ENCODE data around the gene E2F6.
A peak's percentile ranks its signal among the peaks of the same experiment; 100 is the strongest.

The E2F6 gene

DNA sequence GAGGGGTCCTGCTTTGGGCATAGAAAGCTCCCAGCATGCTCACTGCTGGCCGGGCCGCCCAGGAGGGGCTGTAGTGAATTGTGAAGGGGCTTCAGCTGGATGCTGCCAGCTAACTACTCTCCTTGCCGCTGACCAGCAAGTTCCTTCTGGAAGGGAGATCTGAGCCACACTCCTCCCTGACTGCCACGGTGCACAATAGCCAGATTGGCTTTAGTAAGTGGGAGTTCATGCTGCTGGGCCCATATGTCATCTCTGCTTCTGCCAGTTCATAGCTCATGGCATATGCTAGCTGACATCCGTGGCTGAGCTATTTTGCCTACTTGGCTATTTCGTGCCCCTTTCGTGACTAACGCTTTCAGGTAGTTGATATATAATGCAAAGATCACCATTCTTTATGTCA, 69.9 kb downstream of the E2F6 start:
- H3K23ac ChIP-seq (ENCODE audit: low read depth, low read length, poor library complexity): no peak overlapping the region
- no peak overlapping the region for H2AFZ ChIP-seq (ENCODE audit: low read length)
- H4K91ac ChIP-seq (ENCODE audit: low read depth, low read length, poor library complexity): no peak overlapping the region
- no peak overlapping the region for H2BK12ac ChIP-seq (ENCODE audit: low read length)
- H2BK15ac ChIP-seq (ENCODE audit: low read length): no peak overlapping the region
- no peak overlapping the region for H2BK5ac ChIP-seq (ENCODE audit: low read length)
- no peaks in the 10 kb centered on the region for H3K36me3 ChIP-seq (replicated peaks in 1 of 2; ENCODE audit: control insufficient read depth in 2 of 2, insufficient read depth in 2 of 2, low read length in 2 of 2)
- DNase-seq (ENCODE audit: low spot score): no peak
- no peaks in the 10 kb centered on the region for H3K79me1 ChIP-seq (ENCODE audit: low read depth, low read length)
- no peaks in the 10 kb centered on the region for H3K27me3 ChIP-seq (ENCODE audit: control insufficient read depth in 3 of 3, insufficient read depth in 3 of 3, low read depth in 1 of 3, low read length in 3 of 3)
- H3K9me3 ChIP-seq (replicated peaks in 1 of 2; ENCODE audit: control insufficient read depth in 2 of 2, insufficient read depth in 1 of 2, low read depth in 1 of 2, low read length in 2 of 2): no peaks in the 10 kb centered on the region
- no peak overlapping the region for H3K4me3 ChIP-seq (ENCODE audit: low read length in 2 of 2)
- no peak overlapping the region for H3K27ac ChIP-seq (replicated peaks; ENCODE audit: low read length)
- no peak overlapping the region for H2AK5ac ChIP-seq (ENCODE audit: low read depth, low read length)
- no peak overlapping the region for H3K14ac ChIP-seq (ENCODE audit: low read length)
- no peak overlapping the region for H3K9ac ChIP-seq (ENCODE audit: low read depth, low read length, poor library complexity)
- WGBS, 2 donors (ENCODE audit: extremely low coverage in 2 of 2, insufficient read length in 2 of 2, insufficient replicate concordance in 1 of 2): no CpG with 5 or more reads among the region's 8 CpGs
- H2BK120ac ChIP-seq (ENCODE audit: low read depth, low read length): no peak overlapping the region
- H3K4ac ChIP-seq (ENCODE audit: low read length): no peak overlapping the region
- no peak overlapping the region for H3K4me2 ChIP-seq (ENCODE audit: insufficient read depth, low read length, poor library complexity, severe bottlenecking)
- no peak overlapping the region for H3K18ac ChIP-seq (ENCODE audit: low read length)
- H4K8ac ChIP-seq (ENCODE audit: low read depth, low read length): no peak overlapping the region
- H3K4me1 ChIP-seq (ENCODE audit: control insufficient read depth in 2 of 2, insufficient read depth in 1 of 2, low read depth in 1 of 2, low read length in 2 of 2): peaks cover 10 to 16% of the 10 kb centered on the region in 2 donors

DNA sequence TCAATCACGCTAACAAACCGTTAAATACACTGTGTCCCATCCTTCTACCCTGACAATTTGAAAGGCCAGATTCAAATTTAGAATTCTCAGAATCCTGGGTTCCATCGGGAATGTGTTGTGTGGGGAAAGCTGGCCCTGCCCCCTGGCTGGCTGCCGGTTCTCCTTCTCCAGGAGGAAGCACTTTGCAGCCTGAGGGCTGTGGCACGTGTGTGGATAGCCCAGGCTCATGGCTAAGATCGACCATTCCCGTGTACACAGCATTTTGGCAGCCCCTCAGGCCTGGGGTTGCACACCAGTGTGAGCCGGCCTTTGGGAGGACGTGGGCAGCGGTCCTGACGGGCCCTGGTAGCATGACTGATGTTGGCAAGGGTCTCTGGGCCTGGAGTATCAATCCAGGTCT, 70.6 kb downstream of the E2F6 start:
- Histone ChIP-seq H3K27me3 (ENCODE audit: control insufficient read depth in 3 of 3, insufficient read depth in 3 of 3, low read depth in 1 of 3, low read length in 3 of 3) (no peaks in the 10 kb centered on the region), H3K18ac (ENCODE audit: low read length) (peak overlapping the region; percentile 20), H2BK15ac (ENCODE audit: low read length) (no peak overlapping the region), H2BK5ac (ENCODE audit: low read length) (no peak overlapping the region), H4K8ac (ENCODE audit: low read depth, low read length) (no peak overlapping the region), H2AFZ (ENCODE audit: low read length) (peak overlapping the region; percentile 63), H3K4me2 (ENCODE audit: insufficient read depth, low read length, poor library complexity, severe bottlenecking) (no peak overlapping the region), H2BK12ac (ENCODE audit: low read length) (no peak overlapping the region), H3K4me3 (ENCODE audit: low read length in 2 of 2) (no peak overlapping the region), H2AK5ac (ENCODE audit: low read depth, low read length) (no peak overlapping the region), H3K79me1 (ENCODE audit: low read depth, low read length) (no peaks in the 10 kb centered on the region), H4K91ac (ENCODE audit: low read depth, low read length, poor library complexity) (no peak overlapping the region), H3K23ac (ENCODE audit: low read depth, low read length, poor library complexity) (no peak overlapping the region), H3K36me3 (replicated peaks in 1 of 2; ENCODE audit: control insufficient read depth in 2 of 2, insufficient read depth in 2 of 2, low read length in 2 of 2) (no peaks in the 10 kb centered on the region), H3K14ac (ENCODE audit: low read length) (no peak overlapping the region), H3K4ac (ENCODE audit: low read length) (no peak overlapping the region), H3K9ac (ENCODE audit: low read depth, low read length, poor library complexity) (no peak overlapping the region), H2BK120ac (ENCODE audit: low read depth, low read length) (no peak overlapping the region), H3K27ac (replicated peaks; ENCODE audit: low read length) (no peak overlapping the region), H3K4me1 (ENCODE audit: control insufficient read depth in 2 of 2, insufficient read depth in 1 of 2, low read depth in 1 of 2, low read length in 2 of 2) (peaks cover 10 to 16% of the 10 kb centered on the region in 2 donors), H3K9me3 (replicated peaks in 1 of 2; ENCODE audit: control insufficient read depth in 2 of 2, insufficient read depth in 1 of 2, low read depth in 1 of 2, low read length in 2 of 2) (no peaks in the 10 kb centered on the region)
- no CpG with 5 or more reads among the region's 11 CpGs for WGBS, 2 donors (ENCODE audit: extremely low coverage in 2 of 2, insufficient read length in 2 of 2, insufficient replicate concordance in 1 of 2)
- no peak for DNase-seq (ENCODE audit: low spot score)
